HK-2 (cell line): ENCODE data around the gene GGT6.

Experiments
- DNase-seq: peaks from one replicate; pipeline ENCODE4 v3.0.0-alpha.2; 2018; ENCODE audit not compliant: unreplicated experiment

GGT6 gene

GRCh38 chr17:4576161-4576558 is 15.8 kb upstream of the GGT6 start:
- no peak for DNase-seq

- no peak for DNase-seq
Measured at GRCh38 chr17:4574448-4575045, 14.2 kb upstream of the GGT6 start.

DNA sequence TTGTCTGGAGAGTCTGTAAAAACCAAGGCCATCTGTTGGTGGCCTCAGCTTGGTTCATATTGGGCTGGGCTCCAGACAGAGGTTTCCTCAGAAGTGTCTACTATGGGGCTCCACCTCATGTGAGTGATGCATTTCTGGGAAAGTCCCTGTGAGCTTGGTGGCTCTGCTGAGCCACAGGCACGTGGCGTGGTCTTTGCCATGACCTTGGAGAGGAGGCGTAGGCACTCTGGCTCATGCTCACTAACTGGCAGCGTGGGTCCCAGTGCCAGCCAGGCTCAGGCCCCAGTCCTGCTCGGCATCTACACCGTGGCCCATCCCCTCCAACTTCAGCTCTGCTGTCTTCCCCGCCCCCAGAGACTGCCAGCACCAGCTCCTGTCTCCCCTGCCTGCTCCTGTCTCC is 13.3 kb upstream of the GGT6 start:
- DNase-seq: peak; percentile 30

DNA sequence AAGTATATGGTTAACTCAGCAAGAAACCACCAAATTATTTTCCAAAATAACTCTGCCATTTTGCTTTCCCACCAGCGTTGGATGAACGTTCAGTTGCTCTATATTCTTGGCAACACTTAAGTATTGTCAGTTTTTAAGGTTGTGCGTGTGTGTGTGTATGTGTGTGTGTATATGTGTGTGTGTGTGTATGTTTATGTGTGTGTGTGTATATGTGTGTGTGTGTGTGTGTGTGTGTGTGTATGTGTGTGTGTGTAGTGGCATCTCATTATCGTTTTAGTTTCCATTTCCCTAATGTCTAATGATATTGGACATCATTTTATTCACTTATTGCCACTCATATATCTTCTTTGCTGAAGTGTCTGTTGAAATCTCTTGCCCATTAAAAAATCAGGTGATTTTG is 12.7 kb upstream of the GGT6 start:
- no peak for DNase-seq

DNA sequence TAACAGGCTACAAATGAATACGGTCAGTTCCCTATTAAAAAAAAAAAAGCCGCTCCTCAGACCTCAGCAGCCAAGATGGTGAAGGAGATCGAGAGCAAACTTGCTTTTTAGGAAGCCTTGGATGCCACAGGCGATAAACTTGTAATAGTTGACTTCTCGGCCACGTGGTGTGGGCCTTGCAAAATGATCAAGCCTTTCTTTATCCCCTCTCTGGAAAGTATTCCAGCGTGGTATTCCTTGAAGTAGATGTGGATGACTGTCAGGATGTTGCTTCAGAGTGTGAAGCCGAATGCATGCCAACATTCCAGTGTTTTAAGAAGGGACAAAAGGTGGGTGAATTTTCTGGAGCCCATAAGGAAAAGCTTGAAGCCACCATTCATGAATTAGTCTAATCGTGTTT is 11.8 kb upstream of the GGT6 start:
- DNase-seq: no peak

GRCh38 chr17:4569591-4569990 is 9.2 kb upstream of the GGT6 start:
- DNase-seq: no peak

DNA sequence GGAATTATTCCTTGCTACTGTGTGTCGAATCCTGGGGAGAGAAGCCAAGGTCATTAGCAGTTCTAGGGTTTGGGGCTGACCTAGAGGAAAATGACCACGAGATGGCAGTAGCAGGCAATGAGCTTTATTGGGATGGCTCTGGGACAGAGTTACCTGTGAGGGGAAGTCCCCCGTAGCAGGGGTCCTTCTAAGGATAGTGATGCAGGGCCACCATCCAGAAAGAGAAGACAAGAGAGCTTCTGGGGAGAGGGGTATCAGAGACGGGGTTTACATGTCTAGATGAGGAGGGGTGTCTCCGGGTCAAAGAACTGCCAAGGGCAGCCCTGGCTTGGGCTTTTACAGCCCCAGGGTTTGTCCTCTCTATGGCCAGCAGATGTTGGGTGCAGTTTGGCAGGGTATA is 6.4 kb upstream of the GGT6 start:
- peak; percentile 34 for DNase-seq

GRCh38 chr17:4565209-4566141 is 5.1 kb upstream of the GGT6 start:
- DNase-seq: peak; percentile 68

GRCh38 chr17:4562015-4562969 is 1.9 kb upstream of the GGT6 start:
- no peak for DNase-seq

- DNase-seq: no peak
Measured at GRCh38 chr17:4560837-4561256, 470 bp upstream of the GGT6 start.

GRCh38 chr17:4559966-4560365 is 411 bp downstream of the GGT6 start:
- no peak for DNase-seq

DNA sequence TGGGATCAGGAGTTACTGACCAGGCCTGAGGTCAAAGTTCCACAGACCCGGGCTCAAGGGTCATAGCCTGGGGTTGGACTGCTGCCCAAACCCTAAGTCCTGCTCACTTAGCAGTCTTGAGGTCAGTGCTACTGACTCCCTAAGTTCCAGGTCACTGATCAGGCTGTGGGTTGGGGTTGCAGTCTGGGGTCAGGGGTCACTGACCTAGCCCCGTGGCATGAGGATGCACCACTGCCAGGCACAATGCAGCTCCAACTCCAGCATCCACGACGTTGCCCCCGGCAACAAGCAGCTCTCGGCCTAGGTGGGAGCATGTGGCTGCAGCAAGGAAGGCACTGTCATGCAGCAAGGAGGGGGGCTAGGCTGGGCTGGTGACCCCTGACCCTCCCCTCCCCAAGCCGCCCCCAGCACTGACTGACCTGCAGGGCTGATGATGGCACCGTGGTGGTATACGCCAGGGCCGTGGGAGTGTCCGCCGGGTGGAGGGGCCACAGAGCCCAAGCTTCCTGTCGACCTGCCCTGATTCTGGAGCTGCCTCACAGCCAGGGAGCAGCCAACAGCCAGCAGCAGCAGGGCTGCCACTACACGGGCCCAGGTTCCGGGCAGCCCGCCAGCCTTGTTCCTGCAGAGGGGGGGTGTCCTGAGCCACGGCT is 1.1 kb downstream of the GGT6 start:
- DNase-seq: no peak

GRCh38 chr17:4558347-4558971 is 1.9 kb downstream of the GGT6 start:
- no peak for DNase-seq

GRCh38 chr17:4557626-4558346 is 2.6 kb downstream of the GGT6 start:
- DNase-seq: no peak

- DNase-seq: no peak
Measured at GRCh38 chr17:4556996-4557395, 3.4 kb downstream of the GGT6 start.

DNA sequence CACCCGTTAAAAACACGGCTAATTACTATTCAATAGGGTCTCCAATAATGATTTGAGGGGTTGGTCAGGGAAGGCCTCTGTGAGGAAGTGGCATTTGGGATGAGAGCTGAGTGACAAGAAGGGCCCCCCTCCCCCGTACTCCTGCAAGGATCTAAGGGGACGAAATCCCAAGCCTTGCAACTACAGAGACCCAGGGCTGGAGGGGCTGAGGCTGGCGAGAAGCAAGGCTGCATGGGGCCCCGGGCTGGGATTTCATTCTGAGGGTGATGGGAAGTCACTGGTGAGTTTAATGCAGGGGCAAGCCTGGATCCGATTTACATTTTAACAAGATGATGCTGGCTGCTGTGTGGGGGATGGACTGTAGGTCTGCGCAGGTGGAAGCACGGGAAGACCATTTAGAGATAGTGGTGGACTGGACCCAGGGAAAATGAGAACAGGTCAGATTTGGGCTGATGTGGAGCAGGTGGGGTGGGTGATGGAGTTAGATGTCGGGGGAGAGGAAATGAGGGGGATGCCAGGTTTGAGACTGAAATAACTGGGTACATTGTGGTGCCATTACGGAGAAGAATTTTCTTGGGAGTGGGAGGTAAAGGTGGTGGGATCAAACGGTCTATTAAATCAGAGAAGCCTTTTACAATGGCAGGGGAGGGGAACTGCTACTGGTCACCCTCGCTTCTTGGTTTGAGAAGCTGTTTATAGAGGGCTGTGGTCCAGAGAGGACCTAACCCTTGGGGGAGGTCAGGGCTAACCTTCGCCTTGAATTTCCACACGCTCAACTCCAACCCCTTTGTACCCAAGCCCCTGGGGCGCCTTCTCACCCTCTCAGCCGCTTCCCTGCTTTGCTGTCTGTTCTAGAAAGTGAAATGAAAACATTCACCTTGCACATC is 4.3 kb downstream of the GGT6 start:
- no peak for DNase-seq

DNA sequence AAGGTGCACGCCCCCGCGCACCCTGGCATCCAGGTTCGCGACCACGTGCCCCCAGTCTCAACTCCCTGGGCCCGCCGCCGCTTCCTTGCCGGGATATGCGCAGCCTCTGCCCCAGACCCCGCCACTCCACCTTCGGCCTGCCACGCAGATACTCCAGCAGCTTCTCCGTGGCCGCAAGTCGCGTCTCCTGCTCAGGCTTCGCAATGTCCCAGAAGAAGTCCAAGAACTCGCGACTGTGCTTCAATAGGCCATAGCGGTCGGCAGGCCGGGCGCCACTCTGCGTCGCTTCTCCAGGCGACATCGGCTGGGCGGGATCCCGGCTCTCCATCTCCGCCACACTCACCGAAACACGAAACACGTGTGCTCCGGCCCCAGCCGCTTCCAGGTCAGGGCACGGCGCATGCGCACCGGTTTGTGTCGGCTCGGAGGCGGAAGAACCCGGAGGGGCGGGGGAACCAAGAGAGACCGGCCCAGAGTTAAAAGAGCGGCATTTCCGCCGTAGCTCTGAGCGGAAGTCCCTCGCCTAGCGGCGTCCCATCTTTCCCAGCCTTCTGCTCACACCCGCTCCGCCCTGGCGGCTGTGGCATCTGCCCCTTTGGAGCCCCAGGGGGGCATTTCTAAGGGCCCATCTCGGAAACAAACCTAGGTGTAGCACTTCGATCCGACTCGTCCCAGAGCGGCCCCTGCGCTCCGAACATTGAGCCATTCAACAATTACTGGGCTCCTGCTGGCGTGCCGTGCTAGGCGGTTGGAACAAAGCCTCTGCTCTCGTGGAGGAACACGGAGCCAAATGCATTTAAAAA is 5.2 kb downstream of the GGT6 start, which contains the start of gene MYBBP1A:
MYBBP1A (minus strand) TSS at position 388 of the 803 bp plus-strand sequence; CDS start at position 328, 60 bp downstream.
- peak; percentile 96 for DNase-seq

GRCh38 chr17:4554441-4554996 is 5.9 kb downstream of the GGT6 start:
- no peak for DNase-seq
